Uterus (tissue), 2 donors: Measurements from ENCODE around the gene CHRNA4.

Source experiments
- POLR2A ChIP-seq, 2 donors: fragments of 450-650 bp; IDR thresholded peaks; one replicate each; pipeline ENCODE4 v1.6.1; 2016; ENCODE audit warnings: antibody characterized with exemption in 2 of 2, mild to moderate bottlenecking in 1 of 2, moderate library complexity in 1 of 2
- TF ChIP-seq, protein P1 (sequence below), 4 experiments: fragments of 200-600 bp in 2 of 4; fragments of 450-650 bp in 2 of 4; sonication (generic) in 2 of 4; IDR thresholded peaks; one replicate each; pipeline ENCODE4 v1.5.1; 2016 to 2019; ENCODE audit warnings: antibody characterized with exemption in 4 of 4, mild to moderate bottlenecking in 2 of 4, moderate library complexity in 1 of 4

DNA sequence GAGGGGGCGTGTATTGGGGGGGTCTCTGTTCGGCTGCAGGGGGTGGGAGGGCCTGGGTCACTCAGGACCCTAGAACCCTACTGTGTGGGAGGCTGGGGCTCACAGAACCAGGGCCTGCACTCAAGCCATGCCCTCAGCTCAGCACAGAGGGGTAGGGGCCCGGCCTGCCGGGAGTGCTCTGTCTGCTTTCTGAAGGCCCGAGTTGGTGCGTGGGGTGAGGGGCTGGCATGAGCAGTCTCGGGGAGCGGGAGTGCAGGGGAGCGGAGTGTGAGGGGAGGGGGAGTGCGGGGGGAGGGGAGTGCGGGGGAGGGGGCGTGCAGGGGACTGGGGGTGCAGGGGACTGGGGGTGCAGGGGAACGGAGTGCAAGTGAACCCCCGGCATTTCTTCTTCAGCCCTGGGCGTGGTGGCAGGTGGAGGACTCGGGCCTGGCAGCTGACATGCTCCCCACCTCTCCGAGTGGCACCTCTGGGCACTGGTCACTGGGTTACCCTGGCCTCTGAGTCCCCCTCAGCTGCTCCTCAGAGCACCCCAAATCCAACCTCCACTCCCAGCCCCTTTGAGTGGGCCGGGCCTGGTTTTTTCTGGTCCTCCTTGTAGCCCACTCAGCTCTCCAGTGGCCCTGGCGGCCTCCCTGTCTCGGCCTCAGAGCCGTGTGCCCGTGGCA lies 67.1 kb downstream of the CHRNA4 start:
- TF ChIP-seq POLR2A (IDR thresholded peaks at IDR 0.05) = no peak
- TF ChIP-seq, protein P1, sequence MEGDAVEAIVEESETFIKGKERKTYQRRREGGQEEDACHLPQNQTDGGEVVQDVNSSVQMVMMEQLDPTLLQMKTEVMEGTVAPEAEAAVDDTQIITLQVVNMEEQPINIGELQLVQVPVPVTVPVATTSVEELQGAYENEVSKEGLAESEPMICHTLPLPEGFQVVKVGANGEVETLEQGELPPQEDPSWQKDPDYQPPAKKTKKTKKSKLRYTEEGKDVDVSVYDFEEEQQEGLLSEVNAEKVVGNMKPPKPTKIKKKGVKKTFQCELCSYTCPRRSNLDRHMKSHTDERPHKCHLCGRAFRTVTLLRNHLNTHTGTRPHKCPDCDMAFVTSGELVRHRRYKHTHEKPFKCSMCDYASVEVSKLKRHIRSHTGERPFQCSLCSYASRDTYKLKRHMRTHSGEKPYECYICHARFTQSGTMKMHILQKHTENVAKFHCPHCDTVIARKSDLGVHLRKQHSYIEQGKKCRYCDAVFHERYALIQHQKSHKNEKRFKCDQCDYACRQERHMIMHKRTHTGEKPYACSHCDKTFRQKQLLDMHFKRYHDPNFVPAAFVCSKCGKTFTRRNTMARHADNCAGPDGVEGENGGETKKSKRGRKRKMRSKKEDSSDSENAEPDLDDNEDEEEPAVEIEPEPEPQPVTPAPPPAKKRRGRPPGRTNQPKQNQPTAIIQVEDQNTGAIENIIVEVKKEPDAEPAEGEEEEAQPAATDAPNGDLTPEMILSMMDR (IDR thresholded peaks at IDR 0.05) = no peak
